ENCODE data around the gene ANKRD9.

Gene ANKRD9

GRCh38 chr14:102469261-102469660, 40.3 kb downstream of the ANKRD9 start:
- DNase-seq, result no peak

GRCh38 chr14:102464846-102465341, 44.7 kb downstream of the ANKRD9 start:
- no peak for DNase-seq

- DNase-seq, result no peak
Measured at GRCh38 chr14:102464006-102464405, 45.6 kb downstream of the ANKRD9 start.

- DNase-seq, result no peak
Measured at GRCh38 chr14:102462391-102462790, 47.2 kb downstream of the ANKRD9 start.

- no peak for DNase-seq
Measured at GRCh38 chr14:102461490-102462338, 47.9 kb downstream of the ANKRD9 start.

GRCh38 chr14:102457509-102457908, 52.1 kb downstream of the ANKRD9 start:
- DNase-seq, result no peak

GRCh38 chr14:102454711-102455110, 54.9 kb downstream of the ANKRD9 start:
- no peak for DNase-seq

GRCh38 chr14:102452302-102452701, 57.3 kb downstream of the ANKRD9 start:
- DNase-seq, result no peak
